HL-60 (cell line): ENCODE results near the gene ACER2.

Source experiments
- POLR2AphosphoS5 ChIP-seq: IDR thresholded peaks from 2 replicates; pipeline ENCODE4 v1.6.1; 2012; ENCODE audit warnings: low read depth
- TF ChIP-seq, protein P1 (sequence below): IDR thresholded peaks from one replicate; pipeline ENCODE4 v1.5.1; 2011; ENCODE audit warnings: low read length, control low read depth, inconsistent platforms; ENCODE audit not compliant: insufficient read depth

DNA sequence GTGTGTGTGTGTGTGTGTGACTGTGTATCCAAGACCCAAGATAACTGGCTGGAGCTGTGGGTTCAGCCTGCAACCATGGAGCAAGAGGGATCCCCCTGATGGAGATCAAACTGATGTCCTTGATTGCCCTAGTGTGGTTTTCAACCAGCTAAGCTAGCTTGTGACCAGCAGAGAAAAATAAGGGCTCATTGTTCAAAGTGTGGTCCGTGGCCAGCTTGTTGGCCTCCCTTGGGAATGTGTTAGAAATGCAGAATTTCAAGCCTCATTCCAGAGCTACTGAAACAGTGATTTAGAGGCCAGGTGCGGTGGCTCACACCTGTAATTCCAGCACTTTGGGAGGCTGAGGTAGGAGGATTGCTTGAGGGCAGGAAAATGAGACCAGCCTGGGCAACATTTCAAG is 79.9 kb downstream of the ACER2 start:
- TF ChIP-seq, protein P1, sequence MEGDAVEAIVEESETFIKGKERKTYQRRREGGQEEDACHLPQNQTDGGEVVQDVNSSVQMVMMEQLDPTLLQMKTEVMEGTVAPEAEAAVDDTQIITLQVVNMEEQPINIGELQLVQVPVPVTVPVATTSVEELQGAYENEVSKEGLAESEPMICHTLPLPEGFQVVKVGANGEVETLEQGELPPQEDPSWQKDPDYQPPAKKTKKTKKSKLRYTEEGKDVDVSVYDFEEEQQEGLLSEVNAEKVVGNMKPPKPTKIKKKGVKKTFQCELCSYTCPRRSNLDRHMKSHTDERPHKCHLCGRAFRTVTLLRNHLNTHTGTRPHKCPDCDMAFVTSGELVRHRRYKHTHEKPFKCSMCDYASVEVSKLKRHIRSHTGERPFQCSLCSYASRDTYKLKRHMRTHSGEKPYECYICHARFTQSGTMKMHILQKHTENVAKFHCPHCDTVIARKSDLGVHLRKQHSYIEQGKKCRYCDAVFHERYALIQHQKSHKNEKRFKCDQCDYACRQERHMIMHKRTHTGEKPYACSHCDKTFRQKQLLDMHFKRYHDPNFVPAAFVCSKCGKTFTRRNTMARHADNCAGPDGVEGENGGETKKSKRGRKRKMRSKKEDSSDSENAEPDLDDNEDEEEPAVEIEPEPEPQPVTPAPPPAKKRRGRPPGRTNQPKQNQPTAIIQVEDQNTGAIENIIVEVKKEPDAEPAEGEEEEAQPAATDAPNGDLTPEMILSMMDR, result no peak
- no peak for TF ChIP-seq POLR2AphosphoS5
